PC-9 (cell line): ENCODE results near the gene NPIPA2.
"Not testable (repeated sequence)": the region's sequence is repeated elsewhere in the genome, so short reads cannot be mapped to it uniquely, and the experiment has no call there.

Source experiments
- EZH2 ChIP-seq: fragments of 200-600 bp; sonication (generic); IDR thresholded peaks from 2 replicates; pipeline ENCODE4 v1.8.0; 2017; ENCODE audit warnings: antibody characterized with exemption, low read depth
- TF ChIP-seq, protein P1 (sequence below): fragments of 200-600 bp; sonication (generic); conservative IDR thresholded peaks from 2 replicates; pipeline ENCODE4 v1.6.1; 2017; ENCODE audit warnings: mixed run types, antibody characterized with exemption, mild to moderate bottlenecking, moderate library complexity

DNA sequence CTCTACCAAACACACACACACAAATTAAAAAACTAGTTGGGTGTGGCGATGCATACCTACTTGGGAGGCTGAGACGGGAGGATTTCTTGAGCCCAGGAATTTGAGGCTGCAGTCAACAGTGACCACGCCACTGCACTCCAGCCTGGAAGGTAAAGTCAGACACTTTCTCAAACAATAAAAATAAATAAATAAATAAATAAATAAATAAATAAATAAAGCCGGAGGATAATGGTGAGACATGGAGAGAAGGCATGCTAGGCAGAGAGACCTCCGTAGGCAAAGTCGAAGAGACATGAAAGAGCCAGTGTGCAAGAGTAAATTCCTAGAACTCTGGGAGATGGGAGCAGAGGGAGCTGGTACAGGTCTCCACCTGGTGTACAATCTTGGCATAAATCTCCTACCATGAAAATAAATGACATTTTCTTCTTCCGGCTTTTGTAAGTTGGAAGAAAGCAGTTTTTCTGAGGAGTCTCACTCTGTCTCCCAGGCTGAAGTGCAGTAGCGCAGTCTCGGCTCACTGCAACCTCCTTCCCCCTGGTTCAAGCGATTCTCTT lies 1.4 kb upstream of the NPIPA2 start:
- TF ChIP-seq, protein P1, sequence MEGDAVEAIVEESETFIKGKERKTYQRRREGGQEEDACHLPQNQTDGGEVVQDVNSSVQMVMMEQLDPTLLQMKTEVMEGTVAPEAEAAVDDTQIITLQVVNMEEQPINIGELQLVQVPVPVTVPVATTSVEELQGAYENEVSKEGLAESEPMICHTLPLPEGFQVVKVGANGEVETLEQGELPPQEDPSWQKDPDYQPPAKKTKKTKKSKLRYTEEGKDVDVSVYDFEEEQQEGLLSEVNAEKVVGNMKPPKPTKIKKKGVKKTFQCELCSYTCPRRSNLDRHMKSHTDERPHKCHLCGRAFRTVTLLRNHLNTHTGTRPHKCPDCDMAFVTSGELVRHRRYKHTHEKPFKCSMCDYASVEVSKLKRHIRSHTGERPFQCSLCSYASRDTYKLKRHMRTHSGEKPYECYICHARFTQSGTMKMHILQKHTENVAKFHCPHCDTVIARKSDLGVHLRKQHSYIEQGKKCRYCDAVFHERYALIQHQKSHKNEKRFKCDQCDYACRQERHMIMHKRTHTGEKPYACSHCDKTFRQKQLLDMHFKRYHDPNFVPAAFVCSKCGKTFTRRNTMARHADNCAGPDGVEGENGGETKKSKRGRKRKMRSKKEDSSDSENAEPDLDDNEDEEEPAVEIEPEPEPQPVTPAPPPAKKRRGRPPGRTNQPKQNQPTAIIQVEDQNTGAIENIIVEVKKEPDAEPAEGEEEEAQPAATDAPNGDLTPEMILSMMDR = not testable (repeated sequence)
- not testable (repeated sequence) for TF ChIP-seq EZH2
